Ecto neural progenitor cell (in vitro differentiated cells): ENCODE data around the gene LIMS2.

Source experiments
- DNase-seq: peaks from one replicate; pipeline ENCODE4 v3.0.0-alpha.2; 2018; ENCODE audit warnings: low spot score

LIMS2 gene, protein sequence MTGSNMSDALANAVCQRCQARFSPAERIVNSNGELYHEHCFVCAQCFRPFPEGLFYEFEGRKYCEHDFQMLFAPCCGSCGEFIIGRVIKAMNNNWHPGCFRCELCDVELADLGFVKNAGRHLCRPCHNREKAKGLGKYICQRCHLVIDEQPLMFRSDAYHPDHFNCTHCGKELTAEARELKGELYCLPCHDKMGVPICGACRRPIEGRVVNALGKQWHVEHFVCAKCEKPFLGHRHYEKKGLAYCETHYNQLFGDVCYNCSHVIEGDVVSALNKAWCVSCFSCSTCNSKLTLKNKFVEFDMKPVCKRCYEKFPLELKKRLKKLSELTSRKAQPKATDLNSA

DNA sequence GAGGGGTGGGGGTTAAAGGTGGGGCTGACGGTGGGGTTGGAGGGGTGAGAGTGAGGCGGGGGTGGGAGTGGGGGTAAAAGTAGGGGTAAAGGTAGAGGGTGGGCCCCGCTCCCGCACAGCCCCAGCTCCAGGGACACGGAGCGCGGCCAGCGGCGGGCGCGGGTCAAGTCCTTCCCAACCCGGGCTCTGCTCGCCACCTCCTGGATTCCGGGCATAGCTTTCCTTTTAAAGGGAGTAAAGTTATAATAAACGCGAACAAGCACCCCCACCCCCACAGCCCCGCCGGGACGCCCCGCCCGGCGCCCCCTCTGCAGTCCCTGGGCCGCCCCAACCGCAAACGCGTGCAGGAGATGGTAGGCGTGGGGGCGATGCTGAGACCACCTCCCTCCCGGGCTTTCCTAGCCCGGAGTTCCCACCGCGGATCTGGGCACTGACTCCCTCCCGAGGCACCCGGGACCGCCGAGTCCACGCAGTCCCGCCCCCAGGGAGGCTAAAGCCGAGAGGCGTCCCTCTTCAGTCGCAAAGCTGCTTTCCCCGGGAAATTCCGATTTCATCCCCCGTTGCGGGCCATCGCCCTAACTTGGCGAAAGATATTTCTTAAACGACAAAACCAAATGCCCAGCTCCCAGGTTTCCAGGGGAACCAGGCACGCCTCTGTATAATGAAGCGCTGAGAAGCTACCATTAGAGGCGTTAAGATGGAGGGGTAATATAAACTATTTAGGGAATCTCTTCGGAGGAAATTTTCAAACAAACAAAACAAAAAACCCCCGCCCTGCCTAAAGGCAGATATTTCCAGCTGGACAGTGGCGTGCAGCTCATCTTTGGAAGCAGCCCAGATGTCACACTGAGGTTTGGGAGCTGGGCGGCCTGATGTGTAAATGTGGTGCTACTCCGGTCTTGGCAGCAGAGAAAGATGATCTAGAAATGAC lies at the start of gene LIMS2:
Gene LIMS2, minus strand, starts transcription at position 200 of the 931 bp plus-strand sequence. CDS start 506 bp downstream, outside the sequence.
- DNase-seq = no peak

DNA sequence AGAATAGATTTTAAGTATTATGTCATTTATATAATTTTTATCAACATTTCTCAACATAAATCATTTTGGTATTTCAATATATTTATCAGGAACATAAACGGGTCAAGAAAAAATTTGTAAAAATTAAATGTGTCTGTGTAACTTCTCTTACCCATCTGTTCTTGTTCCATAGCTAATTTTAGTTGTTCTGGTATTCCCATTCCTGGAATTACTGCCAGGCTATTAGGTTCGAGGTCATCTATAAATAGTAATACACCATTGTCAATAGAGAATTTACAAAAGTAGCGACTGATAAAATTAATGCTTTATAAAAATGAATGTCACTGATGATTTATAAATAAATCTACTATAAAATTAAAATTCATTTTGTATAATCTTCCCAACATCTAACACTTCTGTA lies 47.5 kb upstream of the LIMS2 start:
- DNase-seq = no peak

DNA sequence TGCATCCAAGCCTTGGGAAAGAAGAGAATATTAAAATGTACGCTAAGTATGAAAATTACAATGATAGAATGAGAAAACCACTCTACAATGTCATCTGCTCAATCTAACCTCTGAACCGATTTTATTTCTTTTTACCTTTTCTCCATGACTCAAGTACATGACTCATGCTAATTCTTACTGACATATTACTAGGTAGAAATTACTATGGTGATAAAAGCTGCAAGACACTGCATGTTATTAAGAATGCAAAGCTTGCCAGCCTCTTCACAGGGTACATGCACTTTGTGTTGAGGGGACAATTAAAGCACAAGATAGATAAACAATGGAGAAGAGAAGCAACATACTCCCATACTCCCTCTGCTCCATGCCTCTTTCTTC lies 46.6 kb upstream of the LIMS2 start:
- DNase-seq = no peak

DNA sequence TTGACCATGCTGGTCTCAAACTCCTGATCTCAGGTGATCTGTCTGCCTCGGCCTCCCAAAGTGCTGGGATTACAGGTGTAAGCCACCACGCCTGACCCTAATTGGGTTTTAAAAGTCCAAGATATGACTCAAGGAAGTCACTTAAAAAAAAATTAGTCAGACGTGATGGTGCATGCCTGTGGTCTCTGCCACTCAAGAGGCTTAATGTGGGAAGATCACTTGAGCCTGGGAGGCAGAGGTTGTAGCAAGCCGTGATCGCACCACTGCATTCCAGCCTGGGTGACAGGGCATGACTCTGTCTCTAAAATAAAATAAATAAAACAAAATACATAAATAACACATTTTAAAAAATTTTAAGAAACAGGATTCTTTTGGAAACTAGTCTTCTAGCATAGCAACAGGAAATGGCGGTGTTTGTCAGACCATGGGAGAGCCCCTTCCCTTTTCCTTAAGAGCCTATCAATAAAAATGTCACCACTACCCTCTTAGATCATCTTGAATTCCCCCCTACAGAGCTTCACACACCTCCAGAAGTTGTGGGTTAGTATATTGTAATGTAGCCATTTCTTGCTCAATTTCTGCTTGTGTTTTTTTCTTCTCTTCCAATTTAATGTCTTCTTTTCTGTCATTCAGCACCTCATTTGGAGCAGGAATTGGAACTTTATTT lies 46.1 kb upstream of the LIMS2 start:
- DNase-seq = no peak

DNA sequence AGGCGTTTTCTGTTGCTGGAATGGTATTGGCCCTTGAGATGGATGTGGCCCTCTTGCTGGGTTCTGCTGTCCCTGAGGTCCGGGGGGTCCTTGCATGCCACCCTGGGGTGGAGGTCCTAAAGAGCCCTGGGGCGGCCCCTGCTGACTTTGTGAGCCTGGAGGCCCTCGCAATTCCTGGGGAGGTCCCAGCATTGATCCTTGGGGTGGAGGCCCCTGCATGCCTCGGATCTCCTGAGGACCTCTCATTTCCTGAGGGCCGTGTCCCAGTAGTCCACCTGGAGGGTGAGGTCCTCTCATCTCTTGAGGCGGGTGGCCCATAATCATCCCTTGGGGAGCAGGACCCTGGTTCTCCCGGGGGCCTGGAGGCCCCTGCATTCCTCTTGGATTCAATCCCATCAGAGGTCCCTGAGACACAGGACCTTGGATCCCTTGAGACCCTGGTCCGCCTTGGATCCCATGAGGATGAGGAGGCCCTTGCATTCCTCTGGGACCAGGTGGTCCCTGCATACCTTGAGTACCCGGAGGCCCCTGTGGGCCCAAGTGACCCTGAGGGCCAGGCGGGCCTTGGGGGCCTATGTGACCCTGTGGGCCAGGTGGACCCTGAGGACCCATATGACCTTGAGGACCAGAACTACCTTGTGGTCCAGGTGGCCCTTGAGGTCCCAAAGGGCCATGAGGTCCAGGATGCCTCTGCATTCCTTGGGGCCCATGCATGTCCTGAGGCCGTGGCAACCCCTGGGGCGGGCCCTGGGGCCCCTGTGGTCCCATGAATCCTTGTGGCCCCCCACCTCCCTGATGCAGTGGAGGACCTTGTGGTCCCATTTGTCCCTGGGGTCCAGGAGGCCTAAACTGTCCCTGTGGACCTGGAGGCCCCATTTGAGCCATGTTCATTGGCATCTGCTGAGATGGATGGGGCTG lies 44.2 kb upstream of the LIMS2 start:
- DNase-seq = no peak

DNA sequence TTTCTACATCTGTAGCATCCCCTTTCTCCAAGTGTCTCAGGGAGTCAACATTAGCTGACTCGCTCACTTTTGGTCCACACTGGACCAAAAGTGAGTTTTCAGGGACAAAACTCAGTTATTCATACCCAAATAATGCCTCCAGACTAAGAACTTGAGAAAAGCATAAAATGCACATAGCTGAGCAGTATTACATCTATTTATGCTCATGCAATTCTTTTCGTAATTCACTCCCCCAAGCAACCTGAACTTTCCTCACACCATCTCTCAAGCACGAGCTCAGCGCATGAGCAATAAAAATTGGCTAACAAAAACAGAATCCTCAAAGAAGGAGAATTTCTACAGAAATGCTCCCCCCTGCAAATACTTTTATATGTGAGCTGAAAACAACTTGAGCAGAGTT lies 42.9 kb upstream of the LIMS2 start:
- no peak for DNase-seq

DNA sequence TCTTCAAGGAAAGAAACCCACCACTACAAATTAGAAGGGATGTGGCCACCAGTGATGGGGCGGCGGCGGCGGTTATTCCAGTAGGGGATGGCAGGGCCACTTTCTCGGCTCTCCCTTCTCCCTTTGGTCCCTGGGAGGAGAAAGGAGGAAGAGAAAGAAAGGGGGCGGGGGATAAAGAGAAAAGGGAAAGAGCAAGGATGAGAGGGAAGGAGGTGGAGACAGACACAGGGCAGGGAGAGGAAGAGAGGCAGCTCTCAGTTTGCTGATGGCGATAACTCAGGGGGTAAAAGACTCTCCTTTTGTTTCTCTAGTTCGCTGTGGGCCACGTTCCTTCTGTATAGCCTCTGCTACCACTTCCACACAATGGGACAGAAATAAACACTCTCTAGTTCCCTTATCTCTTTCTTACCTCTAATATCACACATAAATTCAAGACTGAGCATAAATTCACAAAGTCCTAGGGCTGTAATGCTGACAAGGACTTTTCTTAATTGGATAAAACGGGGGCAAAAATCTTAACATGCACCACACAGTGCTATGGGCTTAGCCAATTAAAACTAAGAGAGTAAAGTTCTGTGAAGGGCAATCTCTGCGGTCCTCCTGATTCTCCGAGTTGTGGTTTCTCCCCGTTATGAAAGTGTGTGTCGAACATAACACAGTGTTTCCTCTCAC lies 40.6 kb upstream of the LIMS2 start:
- DNase-seq = no peak

DNA sequence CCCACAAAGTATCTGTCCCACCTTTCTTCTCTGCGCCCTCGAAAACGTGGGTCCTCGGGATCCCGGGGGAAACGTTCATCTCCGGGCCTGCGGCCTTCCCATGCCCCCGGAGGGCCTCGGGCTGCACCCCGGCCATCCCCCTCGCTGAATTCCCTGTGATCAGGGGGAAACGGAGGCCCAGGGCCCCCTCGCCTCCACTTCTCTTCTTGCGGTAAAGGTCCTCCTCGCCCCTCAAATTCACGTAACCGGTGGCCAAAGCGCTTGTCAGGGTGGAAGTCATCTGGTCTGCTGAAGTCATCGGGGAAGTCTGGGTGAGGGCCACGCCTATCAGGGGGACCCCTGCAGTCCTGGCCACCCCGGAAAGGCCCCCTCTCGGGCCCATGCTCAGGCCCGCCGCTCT lies 38.2 kb upstream of the LIMS2 start:
- no peak for DNase-seq

DNA sequence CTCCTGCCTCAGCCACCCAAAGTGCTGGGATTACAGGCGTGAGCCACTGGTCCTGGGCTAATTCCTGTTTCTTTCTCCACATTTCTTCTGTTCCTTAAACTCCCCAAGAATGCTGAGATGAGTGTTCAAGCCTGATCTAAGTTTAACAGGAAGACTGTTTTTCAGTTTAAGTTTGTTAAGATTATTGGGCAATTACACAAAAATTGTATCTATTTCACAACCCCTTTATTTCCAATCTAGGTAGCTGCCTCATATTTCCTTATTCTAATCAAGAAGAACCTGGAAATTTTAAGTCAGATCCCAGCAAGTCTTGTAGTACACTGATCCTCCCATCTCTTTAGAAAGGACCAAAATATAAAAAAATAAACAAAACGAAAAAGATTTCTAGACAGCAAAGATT lies 37.7 kb upstream of the LIMS2 start:
- DNase-seq = no peak

DNA sequence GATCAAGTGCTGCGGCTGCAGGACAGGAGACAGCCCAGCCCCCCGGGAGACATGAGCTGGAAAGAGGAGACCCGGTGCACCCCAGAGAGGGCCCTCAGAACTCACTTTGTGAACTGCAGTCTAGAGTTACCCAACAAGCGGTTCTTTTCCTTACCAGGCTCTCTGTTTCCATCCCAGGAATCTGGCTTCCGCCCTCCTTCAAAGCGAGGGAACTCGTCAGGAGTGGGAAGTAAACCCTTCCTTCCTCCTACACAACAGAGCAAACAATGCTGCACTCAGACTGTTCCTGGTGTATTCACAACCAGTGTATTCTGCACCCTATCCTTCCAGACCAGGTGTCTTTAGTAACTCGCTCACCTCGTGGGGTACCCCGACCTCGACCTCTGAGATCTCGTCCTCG lies 34.0 kb upstream of the LIMS2 start:
- no peak for DNase-seq

DNA sequence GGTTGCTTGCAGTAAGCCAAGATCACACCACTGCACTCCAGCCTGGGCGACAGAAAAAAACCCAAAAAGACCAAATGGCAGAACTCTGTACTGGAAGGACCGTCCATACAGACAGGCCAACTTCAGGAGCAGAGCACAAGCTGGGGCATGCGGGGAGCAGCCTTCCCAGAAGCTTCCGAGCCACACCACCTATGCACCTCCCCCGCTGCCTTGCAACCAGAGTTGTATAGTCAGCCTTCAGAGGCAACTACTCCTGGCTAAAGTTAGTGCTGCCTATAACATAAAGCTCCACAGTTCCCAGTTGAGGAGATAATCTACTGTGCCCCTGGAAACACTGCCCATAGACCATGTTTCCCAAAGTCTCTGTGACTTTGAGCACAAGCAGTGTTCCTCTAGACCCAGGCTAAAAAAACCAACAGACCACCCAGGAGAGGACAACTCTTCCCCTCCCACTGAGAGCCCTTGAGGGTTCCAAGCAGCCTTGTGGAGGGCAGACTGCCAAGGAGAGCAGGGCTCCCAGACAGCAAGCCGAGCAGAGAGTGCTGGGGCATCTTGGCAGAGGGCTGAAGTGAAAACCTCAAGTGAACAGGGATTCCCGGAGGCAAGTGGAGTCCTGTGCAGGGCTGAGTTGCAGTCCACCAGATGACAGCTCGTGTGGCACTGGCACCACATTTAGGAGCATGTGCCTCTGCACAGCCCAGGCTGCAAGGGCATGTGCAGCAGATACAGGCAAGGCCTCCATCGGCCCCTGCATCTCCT lies 32.7 kb upstream of the LIMS2 start:
- DNase-seq = no peak

DNA sequence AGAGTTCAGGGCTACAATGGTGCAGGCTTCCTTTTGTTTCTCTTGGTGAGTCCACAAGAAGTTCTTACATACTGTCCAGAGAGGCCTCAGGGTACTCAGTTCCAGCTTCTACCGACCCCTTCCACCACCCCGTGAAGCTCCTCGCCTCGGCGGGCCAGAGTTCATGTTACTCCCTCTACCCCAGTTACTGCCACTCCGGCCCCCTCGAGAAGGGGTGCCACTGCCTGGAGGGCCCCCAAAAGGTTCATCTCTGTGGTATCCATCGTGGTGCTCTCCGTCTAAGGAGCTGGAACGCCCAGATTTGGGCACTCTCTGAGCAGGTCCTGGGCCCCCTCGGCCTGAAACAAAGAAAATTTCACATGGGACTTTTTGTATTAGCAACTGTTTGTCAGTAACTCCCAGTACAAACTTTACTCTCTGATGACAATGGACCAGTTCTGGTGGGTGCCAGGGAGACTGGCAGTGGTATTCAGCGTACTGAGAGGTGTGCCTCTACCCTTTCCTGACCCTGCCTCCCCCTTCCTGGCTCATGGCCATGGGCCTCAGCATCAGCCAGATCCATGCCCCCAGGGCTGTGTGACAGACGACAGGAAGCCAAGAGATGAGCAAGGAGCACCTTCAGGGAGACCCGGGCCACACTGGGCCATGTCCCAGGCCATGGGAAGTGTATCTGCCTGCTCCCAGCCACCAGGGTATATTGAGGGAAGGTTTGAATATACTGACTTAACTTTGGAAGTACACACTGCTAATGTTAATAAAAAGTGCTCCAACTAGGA lies 31.1 kb upstream of the LIMS2 start:
- DNase-seq = no peak

DNA sequence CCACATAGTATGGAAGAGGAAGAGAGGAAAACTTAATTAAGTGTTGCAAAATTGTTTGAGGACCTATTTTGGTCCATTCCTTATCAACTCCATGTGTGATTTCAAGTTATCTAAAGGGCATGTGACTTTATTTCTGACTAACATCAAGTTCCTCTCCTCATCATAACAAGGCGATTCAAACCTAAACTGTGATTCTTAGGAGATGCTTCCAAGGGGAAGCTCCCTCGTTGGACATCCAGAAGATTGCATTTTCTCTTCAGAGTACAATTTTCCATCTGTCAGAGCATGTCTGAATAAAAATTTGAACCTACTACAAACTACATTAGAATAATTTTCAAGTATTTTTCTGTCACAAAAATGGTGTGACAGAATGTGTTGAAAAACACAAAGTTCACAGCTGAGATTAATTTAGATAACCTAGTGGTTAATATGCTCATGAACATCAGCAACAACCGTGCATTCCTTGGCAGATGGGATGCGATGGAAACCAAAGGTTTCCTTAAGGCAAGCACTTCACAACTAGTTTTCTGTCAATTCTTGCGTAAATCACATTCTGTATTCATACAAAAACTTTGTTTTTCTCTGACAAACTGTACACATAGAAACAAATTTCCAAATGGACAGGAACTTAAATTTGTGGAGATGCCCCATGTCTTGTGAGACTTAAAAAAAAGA lies 30.2 kb upstream of the LIMS2 start:
- no peak for DNase-seq

DNA sequence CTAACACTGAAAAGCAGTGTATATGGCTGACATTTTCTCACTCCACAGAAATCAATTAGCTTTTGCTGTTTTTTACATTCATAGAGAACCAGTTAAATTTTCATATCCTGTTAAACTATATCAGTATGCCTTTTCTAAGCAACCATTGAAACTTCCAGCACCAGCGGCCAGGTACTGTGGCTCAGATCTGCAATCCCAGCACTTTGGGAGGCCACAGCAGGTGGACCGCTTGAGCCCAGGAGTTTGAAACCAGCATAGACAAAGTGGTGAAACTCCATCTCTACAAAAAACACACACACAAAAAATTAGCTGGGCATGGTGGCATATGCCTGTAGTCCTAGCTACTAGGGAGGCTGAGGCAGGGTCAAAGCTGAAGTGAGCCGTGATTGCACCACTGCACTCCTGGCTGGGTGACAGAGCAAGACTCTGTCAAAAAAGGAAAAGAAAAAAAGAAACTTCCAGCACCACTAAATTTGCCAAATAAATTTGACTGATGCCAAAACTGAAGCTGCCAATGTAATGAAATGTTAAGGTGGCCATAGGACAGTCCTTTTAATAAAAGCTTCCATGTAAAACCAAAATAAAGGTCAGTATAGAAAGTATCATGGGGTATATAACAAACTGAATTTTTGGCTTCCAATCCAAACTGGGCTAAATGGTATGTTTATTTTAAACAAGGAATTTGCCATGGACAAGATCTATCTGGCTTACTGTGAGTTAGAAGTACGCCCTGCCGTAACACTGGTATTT lies 29.5 kb upstream of the LIMS2 start:
- no peak for DNase-seq

DNA sequence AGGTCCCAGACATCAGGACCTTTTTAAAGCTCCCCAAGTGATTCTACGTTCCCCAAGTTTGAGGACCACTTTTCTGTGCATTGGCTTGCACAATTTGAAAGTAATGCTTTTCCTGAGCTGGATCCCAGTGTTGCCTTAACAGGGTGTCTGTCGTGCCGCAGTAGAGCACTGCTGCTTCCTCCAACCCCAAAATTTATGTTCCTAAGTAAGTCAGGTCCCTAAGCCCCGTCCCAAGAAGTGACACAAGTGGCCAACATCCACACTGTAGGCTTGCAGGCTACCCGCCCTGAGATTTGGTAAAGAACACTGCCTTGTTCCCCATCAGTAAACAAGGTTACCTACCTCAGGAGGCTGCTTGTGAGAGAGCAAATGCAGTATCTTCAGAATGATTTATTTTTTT lies 28.0 kb upstream of the LIMS2 start:
- DNase-seq = no peak

DNA sequence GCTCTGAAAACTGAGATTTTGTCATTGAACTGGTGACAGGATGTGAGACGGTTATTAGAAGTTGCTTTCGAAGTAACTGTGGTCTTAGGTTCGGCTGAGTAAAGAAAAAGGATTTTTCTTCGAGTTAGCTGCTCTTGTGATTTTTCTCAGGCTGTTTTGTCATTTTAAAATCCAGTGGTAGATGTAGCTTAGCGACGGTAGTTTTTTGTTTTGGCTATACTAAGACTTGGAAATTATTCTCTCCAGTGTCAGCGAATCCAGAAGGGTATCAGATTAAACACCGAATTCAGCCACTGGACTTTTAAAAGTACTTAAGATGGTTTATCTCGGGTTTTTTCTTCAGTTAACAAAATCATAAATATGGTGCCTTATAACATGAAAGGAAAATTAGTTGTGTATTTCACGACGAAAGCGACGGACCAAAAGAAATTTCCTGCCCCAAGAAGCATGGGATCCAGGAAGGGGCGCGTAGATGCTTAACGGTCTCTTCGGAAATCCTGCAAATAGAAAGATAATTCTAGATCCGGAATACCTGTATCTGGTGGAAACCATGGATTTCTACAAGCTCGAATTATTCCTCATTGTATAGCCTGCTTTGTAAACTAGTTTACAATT lies 27.2 kb upstream of the LIMS2 start:
- no peak for DNase-seq

DNA sequence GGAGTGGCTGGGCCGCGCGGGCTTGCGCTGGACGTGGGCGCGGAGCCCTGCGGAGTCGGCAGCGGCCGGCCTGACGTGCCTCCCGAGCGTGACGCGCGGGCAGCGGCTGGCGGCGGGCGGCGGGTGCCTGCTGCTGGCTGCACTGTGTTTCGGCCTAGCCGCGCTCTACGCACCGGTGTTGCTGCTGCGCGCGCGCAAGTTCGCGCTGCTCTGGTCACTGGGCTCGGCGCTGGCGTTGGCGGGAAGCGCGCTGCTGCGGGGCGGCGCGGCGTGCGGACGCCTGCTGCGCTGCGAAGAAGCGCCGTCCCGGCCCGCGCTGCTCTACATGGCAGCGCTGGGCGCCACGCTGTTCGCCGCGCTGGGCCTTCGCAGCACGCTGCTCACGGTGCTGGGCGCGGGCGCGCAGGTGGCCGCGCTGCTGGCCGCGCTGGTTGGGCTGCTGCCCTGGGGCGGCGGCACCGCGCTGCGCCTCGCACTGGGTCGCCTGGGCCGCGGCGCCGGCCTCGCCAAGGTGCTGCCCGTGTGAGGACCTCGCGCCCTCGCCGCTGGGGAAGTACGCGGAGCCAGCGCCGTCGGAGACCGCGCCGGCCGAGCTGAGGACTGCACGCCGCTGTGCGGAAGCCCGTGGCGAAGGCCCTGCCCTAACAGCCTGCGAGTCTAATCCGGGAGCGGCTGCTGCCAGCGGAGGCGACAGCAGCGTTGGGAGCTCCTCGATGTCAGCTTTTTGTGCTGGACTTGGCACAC lies 26.5 kb upstream of the LIMS2 start:
- DNase-seq = peak; percentile 84
